K562 (cell line): ENCODE data around the gene SLC8A2. TPM values are rescaled to one million over a fixed set of nuclear protein-coding genes. Genes with fewer than 3 reads are reported as not detected.

ENCODE experiments used
- CHCHD3 ChIP-seq: fragments of 250-450 bp; sonication (Bioruptor Pico); IDR thresholded peaks from 2 replicates; pipeline ENCODE4 v2.1.2; 2022; ENCODE audit warnings: mild to moderate bottlenecking
- DIDO1 ChIP-seq: fragments of 450-650 bp; IDR thresholded peaks from 2 replicates; pipeline ENCODE4 v1.6.1; 2016; ENCODE audit warnings: low read depth, missing biosample characterization, missing genetic modification characterization
- MEF2D ChIP-seq: conservative IDR thresholded peaks from 2 replicates; pipeline ENCODE4 v1.6.1; 2016; ENCODE audit warnings: low read depth, missing genetic modification characterization, missing compliant biosample characterization
- MXI1 ChIP-seq: IDR thresholded peaks from 2 replicates; pipeline ENCODE4 v1.6.1; 2011; ENCODE audit warnings: low read depth, mild to moderate bottlenecking, improper control_type of control experiment, low read length
- NONO ChIP-seq, 2 experiments: fragments of 200-400 bp in 1 of 2; fragments of 450-650 bp in 1 of 2; formaldehyde crosslinking in 1 of 2; IDR thresholded peaks; 2 replicates each; pipeline ENCODE4 v1.6.1; 2017; ENCODE audit warnings: low read depth in 2 of 2, mild to moderate bottlenecking in 2 of 2, moderate library complexity in 2 of 2, low read length in 1 of 2
- NUFIP1 ChIP-seq: fragments of 450-650 bp; IDR thresholded peaks from 2 replicates; pipeline ENCODE4 v1.6.1; 2018; ENCODE audit not compliant: partially characterized antibody
- PCBP1 ChIP-seq: fragments of 200-400 bp; formaldehyde crosslinking; IDR thresholded peaks from 2 replicates; pipeline ENCODE4 v1.6.1; 2018; ENCODE audit warnings: mild to moderate bottlenecking, low read depth, low read length; ENCODE audit not compliant: poor library complexity, severe bottlenecking
- RUNX1 ChIP-seq: sonication (generic); IDR thresholded peaks from 2 replicates; pipeline ENCODE4 v1.6.1; 2016; ENCODE audit warnings: antibody characterized with exemption, low read depth
- SIN3B ChIP-seq: fragments of 450-650 bp; IDR thresholded peaks from 2 replicates; pipeline ENCODE4 v1.6.1; 2017; ENCODE audit warnings: low read depth, mild to moderate bottlenecking, moderate library complexity
- SRSF1 ChIP-seq: fragments of 200-400 bp; formaldehyde crosslinking; IDR thresholded peaks from 2 replicates; pipeline ENCODE4 v1.6.1; 2017; ENCODE audit warnings: mild to moderate bottlenecking, low read depth, low read length, moderate library complexity
- ZFX ChIP-seq: sonication (generic); formaldehyde crosslinking; IDR thresholded peaks from 2 replicates; pipeline ENCODE4 v1.8.0; 2022; ENCODE audit warnings: mild to moderate bottlenecking, missing genetic modification reagents, moderate library complexity
- ZNF518B ChIP-seq: fragments of 250-450 bp; sonication (Bioruptor Pico); IDR thresholded peaks from 2 replicates; pipeline ENCODE4 v1.5.0; 2021; ENCODE audit warnings: mild to moderate bottlenecking, moderate library complexity
- polyA plus RNA-seq, 8 experiments: library from polyadenylated mRNA; depleted of rRNA in 4 of 8; stranded (reverse) in 5 of 8; unstranded in 3 of 8; fragments of >200 nt; fragmentation: Nextera tagmentation in 2 of 8; fragmentation: Illumina TruSeq in 1 of 8; extraction: Ambion mirVana in 2 of 8; extraction: Trizol in 1 of 8; gene quantifications; 2 replicates each; pipeline versions ENCODE4 v1.2.1 to v1.2.3, GENCODE V29; 2011 to 2014; ENCODE audit warnings: inconsistent platforms in 1 of 8, missing spikeins in 1 of 8
- total RNA-seq, 7 experiments: library from RNA; depleted of rRNA in 6 of 7; stranded (reverse); fragments of >200 nt in 6 of 7; fragmentation: Illumina TruSeq in 2 of 7; extraction: Trizol in 2 of 7; gene quantifications; 2 replicates each; pipeline versions ENCODE4 v1.2.1 to v1.2.3, GENCODE V29; 2011 to 2021; ENCODE audit warnings: low replicate concordance in 1 of 7

Gene SLC8A2
- total and polyA plus RNA-seq, 9 of the 15 experiments (the other 6 are each of a cell fraction or from before 2014, with no cell fraction given): 0.07 to 0.66 (median 0.24) TPM; not detected in 3

GRCh38 chr19:47492137-47492533 is 20.4 kb upstream of the SLC8A2 start (continued):
- TF ChIP-seq NONO (IDR thresholded peaks at IDR 0.05; ENCODE audit: low read depth in 2 of 2, low read length in 1 of 2) (no peak), ZFX (CRISPR knock-in tag) (no peak), PCBP1 (no peak), CHCHD3 (CRISPR knock-in tag) (no peak), SRSF1 (no peak), DIDO1 (no peak), NUFIP1 (no peak), RUNX1 (no peak), MEF2D (no peak), SIN3B (no peak), ZNF518B (CRISPR knock-in tag) (no peak), MXI1 (no peak)
